Choroid plexus epithelial cell (primary cell): ENCODE results near the gene ASTN2.

Experiments used
- DNase-seq: peaks from one replicate; pipeline ENCODE4 v3.0.0-alpha.2; 2010; ENCODE audit warnings: low read depth
- H3K4me3 ChIP-seq: 2 replicates; pipeline ENCODE4 v1.5.1; 2011; ENCODE audit warnings: low read depth, mild to moderate bottlenecking, control low read depth, low read length, moderate library complexity
- TF ChIP-seq, protein P1 (sequence below): conservative IDR thresholded peaks from 2 replicates; pipeline ENCODE4 v1.5.1; 2011; ENCODE audit warnings: low read depth, mild to moderate bottlenecking, control low read depth, inconsistent platforms, low read length, moderate library complexity

ASTN2 gene

GRCh38 chr9:116935149-116935897, 479.5 kb downstream of the ASTN2 start:
- TF ChIP-seq, protein P1, sequence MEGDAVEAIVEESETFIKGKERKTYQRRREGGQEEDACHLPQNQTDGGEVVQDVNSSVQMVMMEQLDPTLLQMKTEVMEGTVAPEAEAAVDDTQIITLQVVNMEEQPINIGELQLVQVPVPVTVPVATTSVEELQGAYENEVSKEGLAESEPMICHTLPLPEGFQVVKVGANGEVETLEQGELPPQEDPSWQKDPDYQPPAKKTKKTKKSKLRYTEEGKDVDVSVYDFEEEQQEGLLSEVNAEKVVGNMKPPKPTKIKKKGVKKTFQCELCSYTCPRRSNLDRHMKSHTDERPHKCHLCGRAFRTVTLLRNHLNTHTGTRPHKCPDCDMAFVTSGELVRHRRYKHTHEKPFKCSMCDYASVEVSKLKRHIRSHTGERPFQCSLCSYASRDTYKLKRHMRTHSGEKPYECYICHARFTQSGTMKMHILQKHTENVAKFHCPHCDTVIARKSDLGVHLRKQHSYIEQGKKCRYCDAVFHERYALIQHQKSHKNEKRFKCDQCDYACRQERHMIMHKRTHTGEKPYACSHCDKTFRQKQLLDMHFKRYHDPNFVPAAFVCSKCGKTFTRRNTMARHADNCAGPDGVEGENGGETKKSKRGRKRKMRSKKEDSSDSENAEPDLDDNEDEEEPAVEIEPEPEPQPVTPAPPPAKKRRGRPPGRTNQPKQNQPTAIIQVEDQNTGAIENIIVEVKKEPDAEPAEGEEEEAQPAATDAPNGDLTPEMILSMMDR: no peak
- no peak overlapping the region for H3K4me3 ChIP-seq
- DNase-seq: no peak

GRCh38 chr9:116934131-116934530, 480.7 kb downstream of the ASTN2 start:
- no peak overlapping the region for H3K4me3 ChIP-seq
- no peak for DNase-seq
- TF ChIP-seq, protein P1: no peak

- TF ChIP-seq, protein P1: no peak
- no peak overlapping the region for H3K4me3 ChIP-seq
- no peak for DNase-seq
Observed at GRCh38 chr9:116933251-116933650, 481.6 kb downstream of the ASTN2 start.

DNA sequence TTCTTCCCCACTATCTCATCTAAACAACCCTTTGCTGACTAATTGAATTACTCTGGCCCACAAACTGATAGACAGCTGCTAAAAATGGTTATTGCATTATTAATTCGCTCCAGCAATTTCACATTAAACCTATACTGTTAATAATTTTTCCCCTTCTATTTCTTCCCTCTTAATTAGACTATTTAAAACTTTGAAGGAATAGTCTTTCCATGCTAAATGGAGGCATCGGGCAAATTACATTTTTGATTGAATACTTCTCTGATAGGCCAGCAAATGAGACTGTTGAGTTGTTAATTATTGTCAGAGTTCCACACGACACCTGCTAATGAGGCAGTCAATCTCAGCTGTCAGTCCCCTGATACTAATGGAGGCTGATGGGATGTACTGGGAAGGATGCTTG, 485.2 kb downstream of the ASTN2 start:
- TF ChIP-seq, protein P1: no peak
- no peak for DNase-seq
- no peak overlapping the region for H3K4me3 ChIP-seq

GRCh38 chr9:116928884-116929283, 486.0 kb downstream of the ASTN2 start:
- no peak overlapping the region for H3K4me3 ChIP-seq
- TF ChIP-seq, protein P1: no peak
- DNase-seq: no peak

DNA sequence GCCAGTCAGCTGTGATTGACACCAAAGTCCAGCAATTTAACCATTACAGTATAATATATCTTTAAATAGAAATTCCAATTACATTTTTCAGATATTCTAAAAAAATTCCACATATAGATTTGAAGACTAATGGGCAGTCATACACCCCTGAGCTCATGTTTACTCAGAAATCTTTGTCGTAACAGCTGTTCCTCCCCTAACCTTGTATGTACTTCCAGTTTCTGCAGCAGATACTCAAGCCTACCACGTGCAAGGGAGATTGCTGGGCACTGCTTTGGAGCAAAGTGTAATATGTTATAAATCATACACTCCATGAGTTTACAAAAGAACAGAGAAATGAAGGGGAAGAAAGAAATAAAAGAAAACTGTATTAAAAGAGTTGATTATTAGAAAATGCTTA, 486.6 kb downstream of the ASTN2 start:
- TF ChIP-seq, protein P1: no peak
- H3K4me3 ChIP-seq: no peak overlapping the region
- DNase-seq: no peak

GRCh38 chr9:116927726-116928125, 487.1 kb downstream of the ASTN2 start:
- H3K4me3 ChIP-seq: no peak overlapping the region
- TF ChIP-seq, protein P1: no peak
- DNase-seq: no peak
